GM12892 (cell line): ENCODE data around the gene CYP8B1.
A peak's percentile ranks its signal among the peaks of the same experiment; 100 is the strongest.
"Not testable (repeated sequence)": the region's sequence is repeated elsewhere in the genome, so short reads cannot be mapped to it uniquely, and the experiment has no call there.

Experiments used
- DNase-seq: peaks from one replicate; pipeline ENCODE4 v3.0.0; 2011; ENCODE audit not compliant: insufficient read length
- FAIRE-seq: peaks from 2 replicates; lab custom pipeline; 2011; peaks lifted over from hg19 to GRCh38; lab: Jason Lieb, UNC
- POLR2A ChIP-seq: IDR thresholded peaks from 2 replicates; pipeline ENCODE4 v1.6.1; 2011; ENCODE audit warnings: low read depth, low read length, control low read depth
- POLR2AphosphoS5 ChIP-seq: IDR thresholded peaks from 2 replicates; pipeline ENCODE4 v1.6.1; 2011; ENCODE audit warnings: low read depth, low read length, control low read depth
- TAF1 ChIP-seq: IDR thresholded peaks from 2 replicates; pipeline ENCODE4 v1.6.1; 2011; ENCODE audit warnings: low read depth, mild to moderate bottlenecking, control low read depth, low read length, borderline replicate concordance

The CYP8B1 gene

GRCh38 chr3:42901073-42901415, 25.4 kb upstream of the CYP8B1 start:
- DNase-seq (no peak), FAIRE-seq (no peak)
- TF ChIP-seq POLR2AphosphoS5 (no peak), POLR2A (no peak), TAF1 (no peak)

DNA sequence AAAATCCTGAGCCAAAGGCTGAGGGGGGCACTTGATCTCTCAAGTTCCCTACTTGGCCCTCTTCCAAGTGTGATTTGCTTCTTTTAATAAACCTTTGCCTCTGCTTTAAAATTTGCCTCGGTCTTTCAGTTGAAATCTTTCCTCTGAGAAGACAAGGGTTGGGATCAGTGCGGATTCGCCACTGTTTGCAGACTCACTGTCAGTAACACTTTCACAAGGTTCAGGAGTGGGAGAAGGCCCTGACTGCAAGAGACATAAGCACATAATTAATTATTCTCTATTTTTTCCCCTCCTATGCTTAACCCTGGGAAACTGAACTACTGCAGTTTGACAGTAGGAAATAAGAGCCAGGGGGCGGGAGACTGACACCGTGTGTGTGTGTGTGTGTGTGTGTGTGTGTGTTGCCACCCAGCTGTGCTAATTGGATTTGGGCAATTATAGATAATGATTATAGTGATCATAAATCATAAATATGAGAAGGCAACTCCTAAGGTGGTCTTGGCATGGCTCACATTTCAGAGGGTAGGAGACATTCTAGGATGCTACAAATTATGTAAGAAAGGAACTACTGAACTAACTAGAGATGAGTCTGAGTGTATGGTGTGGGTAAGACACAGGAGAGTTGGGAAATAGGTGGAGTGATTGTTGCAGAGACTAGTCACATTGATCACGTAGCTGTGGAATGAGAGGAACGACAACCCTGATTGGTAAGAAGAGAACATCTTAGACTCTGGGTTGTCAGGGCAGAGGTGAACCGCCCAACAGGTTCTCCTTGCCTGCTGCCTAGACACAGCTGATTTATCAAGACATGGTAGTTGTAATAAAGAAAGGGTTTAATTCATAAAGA, 24.8 kb upstream of the CYP8B1 start:
- FAIRE-seq, result no peak
- DNase-seq, result no peak
- TF ChIP-seq POLR2A, result no peak
- no peak for TF ChIP-seq POLR2AphosphoS5

DNA sequence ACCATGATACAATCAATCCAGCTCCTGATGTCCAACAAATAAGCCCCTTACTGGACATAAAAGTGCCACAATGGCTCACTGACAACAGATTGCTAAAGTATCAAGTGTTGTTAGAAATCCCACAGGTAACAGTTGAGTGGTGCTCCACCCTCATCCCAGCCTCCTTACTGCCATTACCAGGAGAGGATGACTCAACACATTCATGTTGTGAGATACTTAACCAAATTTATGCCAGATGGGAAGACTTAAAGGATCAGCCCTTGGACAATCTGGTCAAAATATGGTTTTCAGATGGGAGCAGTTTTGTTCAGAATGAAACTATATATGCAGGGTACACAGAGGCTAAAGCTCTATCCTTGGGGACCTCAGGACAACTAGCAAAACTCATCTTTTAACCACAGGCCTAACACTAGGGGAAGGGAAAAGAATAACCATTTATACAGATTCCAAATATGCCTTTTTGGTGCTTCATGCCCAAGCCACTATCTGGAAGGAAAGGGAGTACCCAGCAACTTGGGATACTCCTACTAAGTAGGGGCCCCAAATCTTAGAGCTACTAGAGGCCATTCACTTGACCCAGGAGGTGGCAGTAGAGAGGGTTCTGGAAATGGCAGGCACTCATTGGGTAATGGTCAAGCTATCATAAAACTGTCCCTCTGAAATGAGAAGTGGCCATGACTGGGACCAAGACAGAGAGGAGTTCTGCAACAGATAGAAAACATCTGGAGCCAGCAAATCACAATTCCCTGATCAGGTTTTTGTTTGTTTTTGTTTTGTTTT, 23.4 kb upstream of the CYP8B1 start:
- DNase-seq (no peak), FAIRE-seq (no peak)
- no peak for TF ChIP-seq POLR2AphosphoS5
- TF ChIP-seq TAF1, result no peak
- no peak for TF ChIP-seq POLR2A

DNA sequence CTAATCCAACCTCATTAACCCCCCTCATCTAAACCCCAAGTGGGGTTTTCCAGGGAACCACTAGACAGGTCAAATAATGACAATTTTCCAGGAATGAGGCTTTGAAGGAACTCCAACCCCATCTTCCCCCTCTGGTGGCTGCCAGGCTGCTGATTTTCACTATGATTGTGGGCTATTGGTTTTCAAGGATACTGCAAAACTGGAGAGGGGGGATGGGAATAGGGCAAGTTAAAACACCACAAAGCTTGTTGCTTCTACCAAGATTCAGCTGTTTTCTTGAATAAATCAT, 19.8 kb upstream of the CYP8B1 start:
- TF ChIP-seq POLR2AphosphoS5 (no peak), POLR2A (no peak), TAF1 (no peak)
- FAIRE-seq (no peak), DNase-seq (no peak)

DNA sequence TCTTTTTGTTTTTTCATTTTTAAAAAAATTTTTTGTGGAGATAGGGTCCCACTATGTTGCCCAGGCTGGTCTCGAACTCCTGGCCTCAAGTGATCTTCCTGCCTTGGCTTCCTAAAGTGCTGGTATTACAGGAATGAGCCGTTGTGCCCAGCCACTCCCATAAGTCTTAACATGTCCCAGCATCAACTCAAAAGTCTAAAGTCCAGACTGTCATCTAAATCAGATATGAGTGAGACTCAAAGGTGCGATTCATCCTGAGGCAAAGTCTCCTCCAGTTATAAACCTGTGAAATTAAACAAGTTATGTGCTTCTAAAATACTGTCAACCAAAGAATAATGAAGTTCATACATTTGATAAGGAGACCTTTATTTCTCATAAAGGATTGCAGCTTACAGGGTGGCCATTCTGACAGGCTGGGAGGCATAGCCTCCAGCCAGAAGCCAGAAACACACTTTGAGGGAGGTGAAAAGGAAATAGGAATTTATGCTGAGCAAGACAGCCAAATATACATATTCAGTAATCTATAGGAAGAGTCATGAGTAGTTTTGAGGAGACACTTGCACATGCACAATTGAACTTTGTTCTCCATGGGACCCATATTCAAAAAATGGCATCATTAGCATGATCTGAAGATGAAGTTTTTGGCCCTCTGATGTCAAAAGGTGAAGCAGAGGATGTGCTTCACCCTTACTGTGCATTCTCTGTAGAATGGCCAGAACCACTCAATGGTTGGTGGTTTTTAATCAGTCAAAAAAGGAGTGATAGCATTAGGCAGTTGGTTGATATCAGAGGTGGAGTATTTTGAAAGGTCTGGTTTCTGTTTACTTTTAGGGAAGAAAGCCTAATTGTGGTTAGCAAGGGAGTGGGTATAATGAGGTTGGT, 19.3 kb upstream of the CYP8B1 start:
- TF ChIP-seq POLR2AphosphoS5 (no peak), TAF1 (no peak), POLR2A (no peak)
- FAIRE-seq (no peak), DNase-seq (no peak)

DNA sequence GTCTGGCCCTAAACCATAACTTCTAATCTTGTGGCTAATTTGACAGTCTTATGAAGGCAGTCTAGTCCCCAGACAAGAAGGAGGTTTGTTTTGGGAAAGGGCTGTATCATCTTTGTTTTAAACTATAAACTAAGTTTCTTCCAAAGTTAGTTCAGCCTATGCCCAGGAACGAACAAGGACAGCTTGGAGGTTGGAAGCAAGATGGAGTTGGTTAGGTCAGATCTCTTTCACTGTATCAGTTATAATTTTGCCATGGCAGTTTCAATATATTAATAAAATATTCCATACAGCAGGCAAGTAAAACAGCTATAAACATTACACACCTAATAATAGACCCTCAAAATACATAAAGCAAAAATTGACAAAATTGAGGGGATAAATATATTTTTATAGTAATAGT, 17.1 kb upstream of the CYP8B1 start:
- no peak for TF ChIP-seq TAF1
- TF ChIP-seq POLR2A, result no peak
- no peak for TF ChIP-seq POLR2AphosphoS5
- FAIRE-seq (no peak), DNase-seq (no peak)

GRCh38 chr3:42892169-42892568, 16.5 kb upstream of the CYP8B1 start:
- TF ChIP-seq TAF1 (no peak), POLR2A (no peak), POLR2AphosphoS5 (no peak)
- FAIRE-seq, result no peak
- DNase-seq, result no peak

- TF ChIP-seq TAF1 (no peak), POLR2A (no peak), POLR2AphosphoS5 (no peak)
- FAIRE-seq (no peak), DNase-seq (no peak)
Measured at GRCh38 chr3:42891042-42891441, 15.4 kb upstream of the CYP8B1 start.

DNA sequence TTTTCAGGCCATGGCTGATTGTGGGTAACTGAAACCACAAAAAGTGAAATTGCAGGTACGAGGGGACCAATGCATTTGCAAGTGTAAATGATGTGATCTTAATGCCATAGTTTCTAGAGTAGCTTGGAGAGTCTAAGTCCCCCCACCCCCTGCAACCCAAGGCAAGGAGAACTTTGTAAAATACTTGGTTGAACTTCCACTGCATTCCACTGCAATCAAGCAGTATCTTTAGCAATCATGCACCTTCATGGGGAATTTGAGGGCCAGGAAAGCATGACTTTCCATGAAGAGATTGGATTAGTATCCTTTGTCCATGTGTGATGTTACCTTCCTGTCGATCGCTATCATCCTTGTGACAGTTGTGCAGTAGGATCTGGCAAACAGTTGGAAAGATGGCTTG, 11.4 kb upstream of the CYP8B1 start:
- no peak for TF ChIP-seq TAF1
- no peak for TF ChIP-seq POLR2A
- TF ChIP-seq POLR2AphosphoS5, result no peak
- no peak for DNase-seq
- FAIRE-seq, result no peak

GRCh38 chr3:42886294-42886822, 10.7 kb upstream of the CYP8B1 start:
- TF ChIP-seq POLR2A (no peak), TAF1 (no peak), POLR2AphosphoS5 (no peak)
- no peak for FAIRE-seq

GRCh38 chr3:42884324-42884723, 8.6 kb upstream of the CYP8B1 start:
- FAIRE-seq (peak; percentile 5), DNase-seq (no peak)
- TF ChIP-seq TAF1 (no peak), POLR2A (no peak), POLR2AphosphoS5 (no peak)

More at GRCh38 chr3:42886294-42886822, 10.7 kb upstream of the CYP8B1 start:
- DNase-seq, result no peak

- FAIRE-seq, DNase-seq: not testable (repeated sequence)
Measured at GRCh38 chr3:42883251-42883930, 7.7 kb upstream of the CYP8B1 start.
